Measurements from ENCODE around the gene MRPL2.

Gene MRPL2

DNA sequence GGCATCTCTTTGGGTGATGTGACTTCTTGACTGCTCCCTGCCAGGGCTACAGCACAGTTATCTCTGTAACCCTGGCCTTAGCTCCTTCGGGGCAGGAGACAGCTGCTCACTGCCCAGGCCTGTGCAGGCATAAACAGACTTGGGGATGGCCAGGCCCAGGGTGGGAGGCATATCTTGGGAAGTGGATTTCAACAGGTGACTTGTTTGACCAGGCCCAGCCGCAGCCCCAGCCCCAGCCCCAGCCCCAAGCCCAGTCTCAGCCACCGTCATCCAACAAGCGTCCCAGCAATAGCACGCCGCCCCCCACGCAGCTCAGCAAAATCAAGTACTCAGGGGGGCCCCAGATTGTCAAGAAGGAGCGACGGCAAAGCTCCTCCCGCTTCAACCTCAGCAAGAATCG is 53.0 kb downstream of the MRPL2 start:
- no peak overlapping the region for H2AFZ ChIP-seq (ENCODE audit: low read length)
- no peaks in the 10 kb centered on the region for H3K4me1 ChIP-seq (ENCODE audit: insufficient read depth, low read length, severe bottlenecking)
- no peak overlapping the region for H3K4me3 ChIP-seq (ENCODE audit: low read depth, low read length, poor library complexity, severe bottlenecking)
- H3K9me2 ChIP-seq (ENCODE audit: low read depth, low read length), result no peaks in the 10 kb centered on the region
- H3F3A ChIP-seq (ENCODE audit: insufficient read depth, low read length), result no peaks in the 10 kb centered on the region
- no peak for TF ChIP-seq CTCF (IDR thresholded peaks at IDR 0.05; ENCODE audit: low read length)
- TF ChIP-seq EZH2 (IDR thresholded peaks at IDR 0.05; ENCODE audit: borderline replicate concordance, low read length), result no peak
- H3K27me3 ChIP-seq (ENCODE audit: insufficient read depth, low read length), result no peaks in the 10 kb centered on the region
- no peak overlapping the region for H3K9ac ChIP-seq (ENCODE audit: low read length)
- no peaks in the 10 kb centered on the region for H4K20me1 ChIP-seq (ENCODE audit: insufficient read depth, low read length)
- no peak overlapping the region for H3K4me2 ChIP-seq (ENCODE audit: low read length)
- peaks cover 56% of the 10 kb centered on the region for H3K36me3 ChIP-seq (ENCODE audit: insufficient read depth, low read length)
- no peaks in the 10 kb centered on the region for H3K9me3 ChIP-seq (ENCODE audit: low read length)
- no peak overlapping the region for H3K27ac ChIP-seq (ENCODE audit: low read depth, low read length, poor library complexity, severe bottlenecking)
- no peaks in the 10 kb centered on the region for H3K79me2 ChIP-seq (ENCODE audit: insufficient read depth, low read length)

- Histone ChIP-seq H3K79me2 (ENCODE audit: insufficient read depth, low read length) (no peaks in the 10 kb centered on the region), H3K27ac (ENCODE audit: low read depth, low read length, poor library complexity, severe bottlenecking) (no peak overlapping the region), H3K9ac (ENCODE audit: low read length) (no peak overlapping the region), H3K4me3 (ENCODE audit: low read depth, low read length, poor library complexity, severe bottlenecking) (no peak overlapping the region), H3K36me3 (ENCODE audit: insufficient read depth, low read length) (peaks cover 55% of the 10 kb centered on the region), H2AFZ (ENCODE audit: low read length) (no peak overlapping the region), H3K4me1 (ENCODE audit: insufficient read depth, low read length, severe bottlenecking) (no peaks in the 10 kb centered on the region), H3K4me2 (ENCODE audit: low read length) (no peak overlapping the region), H3K27me3 (ENCODE audit: insufficient read depth, low read length) (no peaks in the 10 kb centered on the region), H4K20me1 (ENCODE audit: insufficient read depth, low read length) (no peaks in the 10 kb centered on the region), H3F3A (ENCODE audit: insufficient read depth, low read length) (no peaks in the 10 kb centered on the region), H3K9me2 (ENCODE audit: low read depth, low read length) (no peaks in the 10 kb centered on the region), H3K9me3 (ENCODE audit: low read length) (no peaks in the 10 kb centered on the region)
- TF ChIP-seq CTCF (IDR thresholded peaks at IDR 0.05; ENCODE audit: low read length) (no peak), EZH2 (IDR thresholded peaks at IDR 0.05; ENCODE audit: borderline replicate concordance, low read length) (no peak)
Observed at GRCh38 chr6:43005844-43006243, 53.4 kb downstream of the MRPL2 start.
